ENCODE measurements around the gene SPACA6. TPM values are rescaled to one million over a fixed set of nuclear protein-coding genes. Genes with fewer than 3 reads are reported as not detected.

The SPACA6 gene
- polyA plus RNA-seq, 1 donor: 10.9 TPM

DNA sequence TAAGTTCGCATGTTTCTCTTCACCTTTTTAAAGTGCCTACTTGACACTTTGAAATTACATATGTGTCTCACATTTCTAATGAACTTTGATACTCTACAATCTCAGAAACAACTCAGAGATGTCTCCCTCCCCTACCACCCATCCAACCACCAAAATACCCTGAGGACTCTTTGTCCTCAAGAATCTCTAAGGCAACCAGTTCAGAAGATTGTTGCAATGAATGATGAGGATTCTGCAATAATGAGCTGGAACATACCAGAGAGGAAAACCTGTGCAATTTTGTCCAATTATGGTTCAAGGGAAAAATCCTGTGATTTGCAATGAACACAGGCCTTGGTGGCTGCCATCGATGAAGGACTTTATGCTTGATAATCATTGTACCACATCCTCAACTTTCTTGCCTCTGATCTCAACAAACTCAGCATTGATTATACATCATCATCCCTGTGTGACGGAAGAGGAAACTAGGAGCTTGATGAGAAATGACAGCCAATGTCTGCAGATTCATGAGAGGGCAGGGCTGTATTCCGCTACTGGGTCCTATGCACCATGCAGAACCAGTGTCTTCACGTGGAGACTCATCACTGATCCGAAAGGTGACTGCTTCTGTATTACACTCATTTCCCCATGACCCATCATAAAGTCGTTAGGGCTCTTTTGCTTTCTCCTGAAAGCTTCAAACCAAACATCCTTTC lies 57.4 kb downstream of the SPACA6 start:
- Histone ChIP-seq H3K4me1 (ENCODE audit: control insufficient read depth, insufficient read depth, low read length) (no peaks in the 10 kb centered on the region), H3K9me3 (ENCODE audit: control insufficient read depth, low read depth, low read length) (no peaks in the 10 kb centered on the region), H3K36me3 (ENCODE audit: control insufficient read depth, insufficient read depth, low read length) (no peaks in the 10 kb centered on the region), H3K27me3 (ENCODE audit: control insufficient read depth, insufficient read depth, low read length) (no peaks in the 10 kb centered on the region), H3K4me3 (ENCODE audit: low read length) (no peak overlapping the region), H3K27ac (ENCODE audit: low read length) (no peak overlapping the region)
- no CpG with 5 or more reads among the region's 7 CpGs for WGBS (ENCODE audit: insufficient coverage, low lambda C conversion rate)
- DNase-seq: no peak

DNA sequence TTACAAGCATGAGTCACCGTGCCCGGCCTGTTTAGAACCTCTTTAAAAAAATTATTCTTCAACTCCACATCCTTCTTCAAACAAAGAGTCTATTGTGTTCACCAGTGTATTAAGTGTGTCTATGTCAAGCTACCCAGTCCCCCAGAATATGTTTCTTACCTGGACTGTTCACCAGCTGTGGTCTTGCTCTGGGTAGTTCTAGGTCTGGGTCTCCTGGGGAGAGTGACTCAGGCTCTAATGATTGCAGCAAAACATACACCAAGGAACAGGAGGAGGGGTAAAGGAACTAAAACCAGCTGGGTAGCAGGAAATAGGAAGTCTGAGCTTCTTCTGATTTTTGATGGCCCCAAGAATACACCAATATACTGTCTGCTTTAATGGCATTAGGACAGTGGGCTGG lies 58.5 kb downstream of the SPACA6 start, which contains the start of gene FPR1:
Gene FPR1, minus strand, starts transcription at position 224 of the 400 bp plus-strand sequence. CDS start 4,884 bp downstream, outside the sequence.
- no peaks in the 10 kb centered on the region for H3K4me1 ChIP-seq (ENCODE audit: control insufficient read depth, insufficient read depth, low read length)
- no peak within 1 kb of the TSS for H3K27ac ChIP-seq (ENCODE audit: low read length)
- DNase-seq: no peak
- no CpG with 5 or more reads among the region's 2 CpGs for WGBS (ENCODE audit: insufficient coverage, low lambda C conversion rate)
- H3K36me3 ChIP-seq (ENCODE audit: control insufficient read depth, insufficient read depth, low read length): no peaks in the 10 kb centered on the region
- H3K27me3 ChIP-seq (ENCODE audit: control insufficient read depth, insufficient read depth, low read length): no peaks in the 10 kb centered on the region
- H3K9me3 ChIP-seq (ENCODE audit: control insufficient read depth, low read depth, low read length): no peaks in the 10 kb centered on the region
- H3K4me3 ChIP-seq (ENCODE audit: low read length): no peak within 1 kb of the TSS

DNA sequence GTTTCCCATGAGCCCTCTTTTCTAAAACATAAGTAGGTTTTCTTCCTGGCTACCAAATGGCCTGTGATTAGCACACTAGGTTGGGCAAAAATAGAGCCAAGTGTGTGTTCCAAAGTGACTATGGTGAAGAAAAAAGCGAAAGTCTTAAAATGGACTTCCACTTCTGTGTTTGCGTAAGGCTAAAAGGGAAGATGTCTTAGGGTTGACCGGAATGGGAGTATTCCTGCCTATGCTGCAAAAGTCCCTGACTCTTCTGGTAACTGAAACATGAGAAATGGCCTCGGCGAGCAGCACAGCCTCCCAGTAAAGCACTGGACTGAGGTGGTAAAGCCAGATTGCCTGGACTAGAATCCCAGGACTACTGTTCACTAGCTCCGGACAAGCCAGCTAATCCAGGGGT lies 61.0 kb downstream of the SPACA6 start:
- Histone ChIP-seq H3K9me3 (ENCODE audit: control insufficient read depth, low read depth, low read length) (no peaks in the 10 kb centered on the region), H3K4me3 (ENCODE audit: low read length) (no peak overlapping the region), H3K27ac (ENCODE audit: low read length) (no peak overlapping the region), H3K36me3 (ENCODE audit: control insufficient read depth, insufficient read depth, low read length) (no peaks in the 10 kb centered on the region), H3K4me1 (ENCODE audit: control insufficient read depth, insufficient read depth, low read length) (no peaks in the 10 kb centered on the region), H3K27me3 (ENCODE audit: control insufficient read depth, insufficient read depth, low read length) (no peaks in the 10 kb centered on the region)
- WGBS (ENCODE audit: insufficient coverage, low lambda C conversion rate): 94% methylated on average over 2 of the region's 6 CpGs
- DNase-seq: no peak

DNA sequence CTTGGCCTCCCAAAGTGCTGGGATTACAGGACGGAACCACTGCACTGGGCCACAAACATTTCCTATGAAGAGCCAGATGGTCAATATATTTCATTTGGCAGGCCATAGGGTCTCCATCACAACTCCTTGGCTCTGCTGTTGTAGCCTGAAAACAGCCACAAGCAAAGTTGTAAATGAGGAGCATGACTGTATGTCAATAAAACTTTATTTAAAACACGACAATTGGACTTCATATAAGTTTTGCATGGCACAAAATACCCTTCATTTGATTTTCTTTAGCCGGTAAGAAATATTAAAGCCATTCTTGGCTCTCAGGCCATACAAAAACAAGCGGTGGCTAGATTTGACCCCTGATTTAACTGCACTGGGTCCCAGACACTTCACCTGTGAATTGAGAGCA lies 61.6 kb downstream of the SPACA6 start:
- H3K27ac ChIP-seq (ENCODE audit: low read length): no peak overlapping the region
- no CpG with 5 or more reads among the region's 4 CpGs for WGBS (ENCODE audit: insufficient coverage, low lambda C conversion rate)
- no peak for DNase-seq
- H3K4me1 ChIP-seq (ENCODE audit: control insufficient read depth, insufficient read depth, low read length): no peaks in the 10 kb centered on the region
- no peaks in the 10 kb centered on the region for H3K9me3 ChIP-seq (ENCODE audit: control insufficient read depth, low read depth, low read length)
- H3K4me3 ChIP-seq (ENCODE audit: low read length): no peak overlapping the region
- no peaks in the 10 kb centered on the region for H3K36me3 ChIP-seq (ENCODE audit: control insufficient read depth, insufficient read depth, low read length)
- no peaks in the 10 kb centered on the region for H3K27me3 ChIP-seq (ENCODE audit: control insufficient read depth, insufficient read depth, low read length)

Other genes starting within 250 kb of the SPACA6 start
- gene SIGLEC8, start 234.9 kb upstream of the SPACA6 start, polyA plus RNA-seq: 0.54 TPM
- gene CEACAM18, start 214.8 kb upstream of the SPACA6 start, polyA plus RNA-seq: 3.5 TPM
- 5.1 TPM for gene SIGLEC12, start 191.5 kb upstream of the SPACA6 start, polyA plus RNA-seq
- 0.09 TPM for gene SIGLEC6, start 161.7 kb upstream of the SPACA6 start, polyA plus RNA-seq
- gene ZNF175, start 122.0 kb upstream of the SPACA6 start, polyA plus RNA-seq: 10.4 TPM
- gene SIGLEC5, start 62.9 kb upstream of the SPACA6 start, polyA plus RNA-seq: 0.18 TPM
- gene SIGLEC14, start 46.5 kb upstream of the SPACA6 start, polyA plus RNA-seq: 1.4 TPM
- gene HAS1, start 30.7 kb downstream of the SPACA6 start, polyA plus RNA-seq: 2.3 TPM
- 0.66 TPM for gene FPR1, start 58.5 kb downstream of the SPACA6 start, polyA plus RNA-seq
- 0.16 TPM for gene FPR2, start 67.8 kb downstream of the SPACA6 start, polyA plus RNA-seq
- 4.9 TPM for gene FPR3, start 101.8 kb downstream of the SPACA6 start, polyA plus RNA-seq
- 24.8 TPM for gene ZNF577, start 194.6 kb downstream of the SPACA6 start, polyA plus RNA-seq
- gene ZNF649, start 211.7 kb downstream of the SPACA6 start, polyA plus RNA-seq: 14.9 TPM
- gene ZNF613, start 234.1 kb downstream of the SPACA6 start, polyA plus RNA-seq: 5.6 TPM